ENCODE results near the gene MYT1.
"Not testable (repeated sequence)": the region's sequence is repeated elsewhere in the genome, so short reads cannot be mapped to it uniquely, and the experiment has no call there.

The MYT1 gene

DNA sequence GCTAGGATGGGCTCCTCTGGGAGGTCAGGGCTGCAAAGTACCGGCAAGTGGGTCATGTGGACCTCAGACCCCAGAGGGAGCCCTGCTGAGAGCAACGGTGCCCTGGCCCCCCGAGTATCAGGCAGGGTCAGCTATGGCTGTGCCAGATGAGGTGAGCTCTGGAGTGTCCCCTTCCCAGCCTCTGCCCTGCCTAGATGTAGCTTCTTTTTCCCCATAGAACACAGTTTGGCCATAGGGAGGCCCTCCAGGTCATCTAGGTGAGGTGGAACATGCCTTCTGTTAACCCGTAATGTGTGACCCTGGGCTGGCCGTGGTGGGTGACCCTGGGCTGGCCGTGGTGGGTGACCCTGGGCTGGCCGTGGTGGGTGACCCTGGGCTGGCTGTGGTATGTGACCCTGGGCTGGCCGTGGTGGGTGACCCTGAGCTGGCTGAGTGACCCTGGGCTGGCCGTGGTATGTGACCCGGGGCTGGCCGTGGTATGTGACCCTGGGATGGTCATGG is 70.1 kb downstream of the MYT1 start:
- DNase-seq (ENCODE audit: low spot score), result no peak

DNA sequence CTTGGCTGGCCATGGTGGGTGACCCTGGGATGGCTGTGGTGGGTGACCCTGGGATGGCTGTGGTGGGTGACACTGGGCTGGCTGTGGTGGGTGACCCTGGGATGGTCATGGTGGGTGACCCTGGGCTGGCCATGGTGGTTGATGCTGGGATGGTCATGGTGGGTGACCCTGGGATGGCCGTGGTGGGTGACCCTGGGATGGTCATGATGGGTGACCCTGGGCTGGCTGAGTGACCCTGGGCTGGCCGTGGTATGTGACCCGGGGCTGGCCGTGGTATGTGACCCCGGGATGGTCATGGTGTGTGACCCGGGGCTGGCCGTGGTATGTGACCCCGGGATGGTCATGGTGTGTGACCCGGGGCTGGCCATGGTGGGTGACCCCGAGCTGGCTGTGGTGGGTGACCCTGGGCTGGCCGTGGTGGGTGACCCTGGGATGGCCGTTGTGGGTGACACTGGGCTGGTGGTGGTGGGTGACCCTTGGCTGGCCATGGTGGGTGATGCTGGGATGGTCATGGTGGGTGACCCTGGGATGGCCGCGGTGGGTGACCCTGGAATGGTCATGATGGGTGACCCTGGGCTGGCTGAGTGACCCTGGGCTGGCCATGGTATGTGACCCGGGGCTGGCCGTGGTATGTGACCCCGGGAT is 70.8 kb downstream of the MYT1 start:
- not testable (repeated sequence) for DNase-seq (ENCODE audit: low spot score)

DNA sequence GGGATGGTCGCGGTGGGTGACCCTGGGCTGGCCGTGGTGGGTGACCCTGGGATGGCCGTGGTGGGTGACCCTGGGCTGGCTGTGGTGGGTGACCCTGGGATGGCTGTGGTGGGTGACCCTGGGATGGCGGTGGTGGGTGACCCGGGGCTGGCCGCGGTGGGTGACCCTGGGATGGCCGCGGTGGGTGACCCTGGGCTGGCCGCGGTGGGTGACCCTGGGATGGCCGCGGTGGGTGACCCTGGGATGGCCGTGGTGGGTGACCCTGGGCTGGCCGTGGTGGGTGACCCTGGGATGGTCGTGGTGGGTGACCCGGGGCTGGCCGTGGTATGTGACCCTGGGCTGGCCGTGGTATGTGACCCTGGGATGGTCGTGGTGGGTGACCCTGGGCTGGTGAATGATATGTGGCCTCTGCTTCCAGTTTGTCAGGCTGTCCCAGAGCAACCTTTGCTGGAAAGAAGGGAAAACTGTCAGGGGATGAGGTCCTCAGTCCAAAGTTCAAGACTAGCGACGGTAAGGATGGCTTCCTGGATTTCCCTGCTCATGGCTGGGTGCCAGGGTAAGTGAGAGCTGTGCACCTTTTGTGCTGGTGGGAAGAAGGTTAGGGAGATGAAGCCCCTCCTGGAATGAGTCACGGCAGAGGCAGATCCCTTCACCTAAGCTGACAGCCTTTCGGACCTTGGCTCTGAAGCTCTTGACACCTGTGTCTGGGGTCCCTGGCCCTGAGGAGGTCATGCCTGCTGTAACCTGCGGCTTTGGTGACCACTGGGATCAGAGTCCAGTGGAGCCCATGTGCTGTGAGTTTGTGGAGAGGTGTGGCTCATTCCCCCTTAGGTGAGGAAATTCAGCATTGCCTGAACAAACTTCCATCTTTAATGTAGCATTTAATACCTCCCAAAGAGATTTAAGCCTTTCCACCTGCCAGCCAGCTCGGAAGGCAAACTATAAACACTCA is 72.2 kb downstream of the MYT1 start:
- no peak for DNase-seq (ENCODE audit: low spot score)

- no peak for DNase-seq (ENCODE audit: low spot score)
These were observed 73.1 kb downstream of the MYT1 start for GRCh38 chr20:64237316-64237715.

DNA sequence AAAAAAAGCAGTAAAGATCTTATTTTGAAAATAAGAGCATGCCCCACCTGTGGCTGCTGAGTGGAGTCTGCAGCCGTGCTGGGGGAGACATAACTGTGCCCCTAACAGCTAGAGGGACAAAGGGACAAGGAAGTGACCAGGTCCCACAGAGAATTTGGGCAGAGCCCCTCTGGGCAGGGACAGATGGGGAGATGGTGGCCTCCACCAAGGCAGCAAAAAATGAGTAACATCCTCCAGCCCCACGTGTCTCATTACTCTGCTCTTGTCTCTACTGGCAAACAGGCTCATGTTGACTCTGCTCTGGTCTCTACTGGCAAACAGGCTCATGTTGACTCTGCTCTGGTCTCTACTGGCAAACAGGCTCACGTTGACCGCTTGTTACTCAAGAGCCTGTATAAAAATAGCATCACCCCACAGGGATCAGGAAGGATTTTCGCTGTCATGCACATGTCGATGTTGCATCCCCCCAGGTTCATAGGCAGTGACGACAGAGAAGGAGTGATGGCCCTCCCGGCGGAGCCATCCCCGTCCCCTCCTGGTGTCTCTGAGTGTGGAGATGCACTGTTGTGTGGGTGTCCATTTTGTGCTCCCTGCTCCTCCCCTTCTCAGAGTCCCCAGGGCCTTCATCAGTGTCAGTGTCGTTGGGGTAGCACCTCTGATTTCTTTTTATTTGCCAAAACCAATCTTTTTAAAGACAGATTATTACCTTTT is 74.0 kb downstream of the MYT1 start:
- DNase-seq (ENCODE audit: low spot score), result no peak

GRCh38 chr20:64238851-64239387 is 74.7 kb downstream of the MYT1 start:
- DNase-seq (ENCODE audit: low spot score), result no peak

DNA sequence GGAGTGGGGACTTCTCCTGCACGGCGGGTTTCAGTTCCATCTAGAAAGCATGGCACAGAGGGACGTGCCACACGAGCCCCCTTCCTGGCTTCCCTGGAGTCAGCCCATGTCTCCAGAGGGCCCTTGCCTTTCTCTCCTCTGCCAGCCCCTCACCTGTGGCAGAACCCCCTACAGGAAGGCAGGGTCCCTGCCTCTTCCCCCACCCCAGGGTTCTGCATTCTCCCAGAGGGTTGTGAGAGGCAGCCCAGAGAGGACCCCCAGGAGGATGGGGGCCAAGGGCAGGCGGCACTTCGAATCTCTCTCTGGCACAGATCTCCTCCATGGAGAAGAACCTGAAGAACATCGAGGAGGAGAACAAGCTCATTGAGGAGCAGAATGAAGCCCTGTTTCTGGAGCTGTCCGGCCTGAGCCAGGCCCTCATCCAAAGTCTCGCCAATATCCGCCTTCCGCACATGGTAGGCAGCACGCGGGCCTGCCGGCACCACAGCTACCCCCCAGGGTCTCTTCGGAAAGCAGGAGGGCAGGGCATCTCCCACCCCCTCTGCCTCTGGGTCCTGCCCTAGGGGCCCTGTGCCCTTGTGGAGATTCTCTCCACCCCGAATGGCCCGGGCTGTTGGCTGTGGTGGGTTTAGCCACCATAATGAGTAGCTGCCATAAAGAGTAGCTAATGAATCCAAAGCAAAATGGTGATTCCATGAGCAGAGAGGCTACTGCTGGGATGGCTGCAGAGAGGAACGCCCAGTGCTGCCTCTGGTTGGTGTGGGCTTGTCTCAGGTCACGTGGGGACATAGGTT is 75.4 kb downstream of the MYT1 start:
- DNase-seq (ENCODE audit: low spot score), result no peak

- DNase-seq (ENCODE audit: low spot score), result no peak
These were observed 76.2 kb downstream of the MYT1 start for GRCh38 chr20:64240243-64241015.

- no peak for DNase-seq (ENCODE audit: low spot score)
These were observed 76.8 kb downstream of the MYT1 start for GRCh38 chr20:64241061-64241460.

GRCh38 chr20:64242003-64242796 is 77.9 kb downstream of the MYT1 start:
- DNase-seq (ENCODE audit: low spot score), result no peak

- no peak for DNase-seq (ENCODE audit: low spot score)
These were observed 78.7 kb downstream of the MYT1 start for GRCh38 chr20:64242797-64243475.

DNA sequence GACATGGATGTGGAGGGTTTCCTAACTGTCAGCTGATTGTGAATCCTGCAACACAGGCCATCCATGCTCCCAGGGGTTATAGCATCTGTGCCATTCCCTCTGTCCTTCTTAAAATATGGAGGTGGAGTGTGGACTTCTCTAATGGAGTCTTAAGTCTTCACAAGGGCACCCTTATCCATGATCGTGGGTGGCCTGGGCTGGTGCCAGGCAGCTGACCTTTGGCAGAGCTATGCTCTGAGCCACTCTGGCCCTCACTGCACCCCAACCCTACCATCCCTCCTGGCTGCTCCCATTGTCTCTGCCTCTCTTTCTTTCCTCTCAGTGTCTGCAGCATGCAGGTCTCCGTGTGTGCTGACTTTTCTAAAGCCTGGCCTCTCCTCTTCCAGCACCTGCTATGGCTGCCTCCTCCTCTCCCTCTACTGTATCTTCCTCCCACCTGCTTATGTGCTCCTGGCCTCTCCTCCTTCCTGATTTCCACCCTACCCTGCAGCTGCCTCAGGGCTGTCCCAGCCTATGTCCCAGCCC is 80.1 kb downstream of the MYT1 start:
- DNase-seq (ENCODE audit: low spot score), result no peak

DNA sequence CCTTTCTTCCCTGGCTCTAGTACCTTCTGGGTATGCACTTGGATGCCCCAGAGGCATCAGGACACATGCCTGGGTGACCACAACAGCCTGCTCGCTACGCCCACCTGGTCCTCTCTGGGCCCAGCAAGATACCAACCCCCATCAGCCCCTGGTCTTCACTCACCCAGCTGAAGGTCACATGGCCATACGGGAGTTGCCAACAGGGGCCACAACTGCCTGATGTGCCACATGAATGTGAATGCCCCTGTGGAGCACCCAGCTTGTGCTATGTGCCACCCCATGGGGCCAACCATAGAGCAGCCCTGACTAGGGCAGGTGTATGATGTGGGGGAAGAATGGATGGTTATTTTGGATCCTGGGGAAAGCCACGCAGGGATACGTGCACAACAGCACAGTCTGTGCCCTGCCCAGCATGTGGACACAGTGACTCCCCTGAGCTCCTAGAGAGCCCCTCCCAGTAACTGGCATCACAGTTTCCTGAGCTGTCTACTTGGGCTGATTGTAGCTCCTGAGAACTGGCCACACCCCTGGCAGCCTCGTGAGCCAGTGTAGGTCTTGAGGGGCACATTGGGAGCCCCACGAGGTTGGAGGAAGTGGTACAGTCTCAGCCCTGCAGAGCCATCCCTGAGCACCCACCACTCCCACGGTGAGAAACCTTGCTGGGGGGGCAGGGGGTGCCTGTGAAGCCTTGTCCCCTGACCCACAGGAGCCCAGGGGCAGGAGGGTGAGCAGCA is 80.8 kb downstream of the MYT1 start:
- DNase-seq (ENCODE audit: low spot score), result no peak

GRCh38 chr20:64245746-64246595 is 81.7 kb downstream of the MYT1 start:
- DNase-seq (ENCODE audit: low spot score), result no peak

DNA sequence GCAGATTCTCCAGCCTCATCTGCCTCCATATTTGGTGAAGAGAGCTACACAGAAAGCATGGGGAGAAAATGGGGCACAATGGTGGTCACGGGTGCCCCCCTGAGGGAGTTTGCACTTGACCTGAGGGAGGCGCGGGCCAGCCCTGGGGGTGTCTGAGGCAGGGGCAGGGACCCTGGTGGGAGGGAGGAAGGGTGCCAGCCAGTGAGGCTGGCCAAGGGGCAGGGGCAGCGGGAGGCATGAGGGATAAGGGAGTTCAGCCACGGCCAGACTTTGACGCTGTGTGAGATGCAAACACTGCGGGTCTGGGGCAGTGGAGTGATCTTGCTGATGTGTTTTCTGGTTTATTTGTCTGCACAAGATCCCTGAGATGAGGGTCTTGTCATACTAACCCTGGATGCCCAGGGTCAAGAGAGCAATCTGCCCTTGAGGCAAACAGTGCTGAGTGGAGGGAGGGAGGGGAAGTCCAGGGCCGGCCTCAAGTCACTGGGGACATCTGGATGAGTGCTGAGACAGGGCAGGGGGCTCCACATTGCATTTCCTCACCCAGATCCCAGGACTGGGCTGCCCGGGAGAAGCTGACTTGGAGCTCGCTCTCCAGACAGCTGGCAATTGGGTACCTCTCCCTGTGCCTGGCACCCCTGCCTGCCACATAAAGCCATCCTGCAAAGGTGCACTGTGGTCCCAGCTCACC is 82.5 kb downstream of the MYT1 start:
- no peak for DNase-seq (ENCODE audit: low spot score)

GRCh38 chr20:64247307-64247618 is 83.0 kb downstream of the MYT1 start:
- DNase-seq (ENCODE audit: low spot score), result no peak

All from CD4-positive, alpha-beta T cell treated with Interleukin-6 at 100 ng/mL for 8 hours (primary cell).